ENCODE results near the gene OXGR1.
"Not testable (repeated sequence)": the region's sequence is repeated elsewhere in the genome, so short reads cannot be mapped to it uniquely, and the experiment has no call there.

The OXGR1 gene

DNA sequence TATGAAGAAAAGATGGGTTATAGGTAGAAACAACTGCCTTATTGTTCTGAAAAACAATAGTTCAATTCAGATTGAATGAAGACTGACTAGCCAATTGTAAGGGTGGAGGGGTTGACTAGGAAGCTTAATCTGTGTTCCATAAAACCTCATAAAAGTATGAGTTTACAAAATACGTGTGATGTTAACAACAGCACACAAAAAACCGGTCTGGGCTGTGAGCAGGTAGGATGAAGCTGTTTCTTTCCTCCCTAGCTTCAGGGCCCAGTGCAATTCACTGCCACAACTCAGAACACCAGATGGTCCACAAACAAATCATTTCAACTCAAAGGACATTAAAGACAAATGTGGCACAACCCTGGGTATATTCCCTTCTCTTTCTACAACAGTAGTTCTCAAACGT lies 3.2 kb downstream of the OXGR1 start:
- H3K27ac ChIP-seq (ENCODE audit: low read length) = no peak overlapping the region
- H3K36me3 ChIP-seq (ENCODE audit: control insufficient read depth in 1 of 2, insufficient read depth in 2 of 2, low read length in 2 of 2) = no peaks in the 10 kb centered on the region

DNA sequence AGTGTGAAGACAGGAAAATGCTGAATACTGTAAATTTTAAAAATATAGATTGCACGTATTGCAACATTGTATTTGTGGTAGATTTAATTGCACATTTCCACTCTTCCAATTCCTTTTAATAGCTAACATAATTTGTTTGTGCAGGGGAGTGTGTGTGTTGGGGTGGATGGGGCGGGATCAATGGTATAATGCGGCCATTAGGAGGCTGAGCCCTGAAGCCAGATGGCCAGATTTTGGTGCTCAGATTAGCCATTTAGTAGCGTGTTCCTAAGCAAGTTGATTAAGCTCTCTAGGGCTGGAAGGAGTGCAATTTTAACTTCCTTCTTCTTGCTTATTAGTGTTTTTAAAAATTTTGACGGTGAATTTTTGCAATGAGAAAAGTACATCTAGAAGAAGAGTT lies 5.8 kb downstream of the OXGR1 start:
- Histone ChIP-seq H3K27me3 (ENCODE audit: low read depth, low read length) (no peaks in the 10 kb centered on the region), H3K4me1 (ENCODE audit: control insufficient read depth in 1 of 2, insufficient read depth in 2 of 2, low read length in 2 of 2) (peaks cover 0 to 3% of the 10 kb centered on the region in 2 donors), H3K4me3 (ENCODE audit: low read depth in 1 of 2, low read length in 2 of 2) (no peak overlapping the region), H3K27ac (ENCODE audit: low read length) (no peak overlapping the region), H3K9me3 (ENCODE audit: control insufficient read depth in 1 of 2, low read length in 2 of 2) (no peaks in the 10 kb centered on the region), H3K36me3 (ENCODE audit: control insufficient read depth in 1 of 2, insufficient read depth in 2 of 2, low read length in 2 of 2) (no peaks in the 10 kb centered on the region)

More for the DNA sequence above, 3.2 kb downstream of the OXGR1 start:
- no peaks in the 10 kb centered on the region for H3K9me3 ChIP-seq (ENCODE audit: control insufficient read depth in 1 of 2, low read length in 2 of 2)
- H3K4me3 ChIP-seq (ENCODE audit: low read depth in 1 of 2, low read length in 2 of 2) = no peak overlapping the region
- no peaks in the 10 kb centered on the region for H3K4me1 ChIP-seq (ENCODE audit: control insufficient read depth in 1 of 2, insufficient read depth in 2 of 2, low read length in 2 of 2)
- H3K27me3 ChIP-seq (ENCODE audit: low read depth, low read length) = peaks cover 5% of the 10 kb centered on the region

DNA sequence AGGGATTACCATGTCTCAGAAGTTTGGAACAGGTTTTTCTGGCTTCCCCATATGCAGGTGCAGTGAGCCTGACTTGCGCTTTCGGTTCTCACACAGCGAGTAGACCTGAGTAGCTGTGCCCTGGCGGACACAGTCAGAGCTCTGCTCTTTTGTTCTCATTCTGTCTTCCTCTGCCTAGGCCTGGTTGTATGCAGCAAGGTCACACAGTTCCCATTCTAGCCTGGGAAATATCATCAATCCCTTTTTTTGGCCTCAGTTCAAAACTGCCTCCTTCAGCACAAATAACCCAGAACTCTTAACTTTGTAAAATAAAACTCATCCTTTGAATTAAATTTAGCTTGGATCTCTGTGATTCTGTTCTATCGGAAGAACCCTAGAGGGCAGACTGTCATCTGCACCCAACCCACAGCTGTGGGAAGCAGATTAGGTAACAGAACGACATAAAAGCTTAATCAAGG lies 10.2 kb downstream of the OXGR1 start:
- H3K4me3 ChIP-seq (ENCODE audit: low read depth in 1 of 2, low read length in 2 of 2) = peak overlapping the region in 1 of 2 donors; percentile 19
- H3K27ac ChIP-seq (ENCODE audit: low read length) = peak overlapping the region; percentile 2
- no peaks in the 10 kb centered on the region for H3K27me3 ChIP-seq (ENCODE audit: low read depth, low read length)
- H3K9me3 ChIP-seq (ENCODE audit: control insufficient read depth in 1 of 2, low read length in 2 of 2) = no peaks in the 10 kb centered on the region
- peaks cover 0 to 5% of the 10 kb centered on the region in 2 donors for H3K4me1 ChIP-seq (ENCODE audit: control insufficient read depth in 1 of 2, insufficient read depth in 2 of 2, low read length in 2 of 2)
- H3K36me3 ChIP-seq (ENCODE audit: control insufficient read depth in 1 of 2, insufficient read depth in 2 of 2, low read length in 2 of 2) = no peaks in the 10 kb centered on the region

DNA sequence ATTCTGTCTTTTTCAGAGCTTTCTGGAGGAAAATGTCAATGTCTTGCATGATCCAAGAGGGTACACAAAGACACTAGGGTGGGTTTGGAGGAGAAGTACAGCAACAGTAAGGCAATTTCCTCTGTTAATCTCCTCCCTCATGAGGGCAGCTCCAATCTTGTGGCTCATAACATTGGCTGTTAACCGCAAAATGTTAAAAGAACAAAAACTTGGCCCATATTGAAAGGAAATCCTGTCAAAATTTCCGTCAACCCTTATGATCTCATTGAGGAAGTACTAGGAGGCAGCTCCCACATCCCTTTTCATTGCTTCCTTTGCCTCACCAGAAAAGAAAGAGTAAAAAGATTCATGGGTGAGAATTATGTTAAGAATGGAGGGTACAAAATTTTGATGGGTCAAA lies 11.6 kb downstream of the OXGR1 start:
- H3K36me3 ChIP-seq (ENCODE audit: control insufficient read depth in 1 of 2, insufficient read depth in 2 of 2, low read length in 2 of 2) = no peaks in the 10 kb centered on the region
- H3K4me3 ChIP-seq (ENCODE audit: low read depth in 1 of 2, low read length in 2 of 2) = no peak overlapping the region
- no peak overlapping the region for H3K27ac ChIP-seq (ENCODE audit: low read length)
- H3K4me1 ChIP-seq (ENCODE audit: control insufficient read depth in 1 of 2, insufficient read depth in 2 of 2, low read length in 2 of 2) = peaks cover 0 to 5% of the 10 kb centered on the region in 2 donors
- H3K9me3 ChIP-seq (ENCODE audit: control insufficient read depth in 1 of 2, low read length in 2 of 2) = no peaks in the 10 kb centered on the region
- no peaks in the 10 kb centered on the region for H3K27me3 ChIP-seq (ENCODE audit: low read depth, low read length)

DNA sequence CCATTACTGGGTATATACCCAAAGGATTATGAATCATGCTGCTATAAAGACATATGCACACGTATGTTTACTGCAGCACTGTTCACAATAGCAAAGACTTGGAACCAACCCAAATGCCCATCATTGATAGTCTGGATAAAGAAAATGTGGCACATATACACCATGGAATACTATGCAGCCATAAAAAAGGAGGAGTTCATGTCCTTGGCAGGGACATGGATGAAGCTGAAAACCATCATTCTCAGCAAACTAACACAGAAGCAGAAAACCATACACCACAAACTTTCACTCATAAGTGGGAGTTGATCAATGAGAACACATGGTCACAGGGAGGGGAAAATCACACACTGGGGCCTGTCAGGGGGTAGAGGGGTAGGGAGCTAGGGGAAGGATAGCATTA lies 14.4 kb downstream of the OXGR1 start:
- not testable (repeated sequence) for H3K4me3 ChIP-seq (ENCODE audit: low read depth in 1 of 2, low read length in 2 of 2); H3K9me3 ChIP-seq (ENCODE audit: control insufficient read depth in 1 of 2, low read length in 2 of 2); H3K4me1 ChIP-seq (ENCODE audit: control insufficient read depth in 1 of 2, insufficient read depth in 2 of 2, low read length in 2 of 2); H3K36me3 ChIP-seq (ENCODE audit: control insufficient read depth in 1 of 2, insufficient read depth in 2 of 2, low read length in 2 of 2); H3K27ac ChIP-seq (ENCODE audit: low read length); H3K27me3 ChIP-seq (ENCODE audit: low read depth, low read length)

DNA sequence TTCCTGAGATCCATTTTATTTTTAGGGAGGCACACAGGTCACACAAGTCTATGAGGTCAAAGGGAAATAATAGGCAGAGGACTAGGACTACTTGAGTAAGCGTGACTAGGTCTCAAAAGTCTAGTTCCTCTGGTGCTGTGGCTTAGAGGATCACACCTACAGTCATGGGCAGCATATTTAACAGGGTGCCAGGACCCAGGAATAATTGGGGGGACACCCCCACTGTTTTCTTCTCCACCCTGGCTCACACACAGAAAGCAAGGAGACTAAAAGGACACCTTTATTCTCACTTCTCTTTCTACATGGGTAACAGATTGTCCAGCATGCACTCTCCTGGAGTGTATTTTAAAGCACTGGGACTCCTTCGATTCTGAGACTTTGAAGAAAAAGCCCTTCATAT lies 26.2 kb downstream of the OXGR1 start:
- Histone ChIP-seq H3K36me3 (ENCODE audit: control insufficient read depth in 1 of 2, insufficient read depth in 2 of 2, low read length in 2 of 2) (no peaks in the 10 kb centered on the region), H3K27me3 (ENCODE audit: low read depth, low read length) (no peaks in the 10 kb centered on the region), H3K4me3 (ENCODE audit: low read depth in 1 of 2, low read length in 2 of 2) (peak overlapping the region in 1 of 2 donors; percentile 26), H3K4me1 (ENCODE audit: control insufficient read depth in 1 of 2, insufficient read depth in 2 of 2, low read length in 2 of 2) (no peaks in the 10 kb centered on the region), H3K27ac (ENCODE audit: low read length) (no peak overlapping the region), H3K9me3 (ENCODE audit: control insufficient read depth in 1 of 2, low read length in 2 of 2) (peaks cover 13 to 34% of the 10 kb centered on the region in 2 donors)

DNA sequence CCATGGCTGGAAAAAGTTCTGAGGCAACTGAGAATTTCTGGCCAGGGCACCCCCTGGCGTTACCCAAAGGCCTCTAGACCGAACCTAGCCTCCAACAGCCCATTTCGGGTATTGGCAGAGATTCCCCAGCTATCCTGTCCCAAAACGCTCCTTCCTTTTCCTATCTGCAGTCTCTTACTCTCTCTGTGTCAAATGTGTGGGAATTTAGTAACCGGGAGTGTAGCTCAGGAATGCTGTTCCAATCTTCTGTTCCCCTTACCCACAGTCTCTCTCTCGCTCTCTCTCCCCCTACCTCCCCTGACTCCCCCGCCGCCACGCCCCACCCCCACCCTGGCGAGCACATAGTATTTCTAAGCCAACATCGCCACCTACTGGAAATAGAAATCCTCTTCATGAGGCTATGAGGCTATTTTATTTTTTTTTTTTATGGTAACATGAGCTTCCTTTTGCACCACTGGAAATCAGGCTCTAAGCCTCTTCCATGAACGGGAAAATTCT lies 27.0 kb downstream of the OXGR1 start:
- Histone ChIP-seq H3K27ac (ENCODE audit: low read length) (no peak overlapping the region), H3K36me3 (ENCODE audit: control insufficient read depth in 1 of 2, insufficient read depth in 2 of 2, low read length in 2 of 2) (no peaks in the 10 kb centered on the region), H3K9me3 (ENCODE audit: control insufficient read depth in 1 of 2, low read length in 2 of 2) (peaks cover 13 to 34% of the 10 kb centered on the region in 2 donors), H3K4me3 (ENCODE audit: low read depth in 1 of 2, low read length in 2 of 2) (peak overlapping the region in 1 of 2 donors; percentile 26), H3K4me1 (ENCODE audit: control insufficient read depth in 1 of 2, insufficient read depth in 2 of 2, low read length in 2 of 2) (no peaks in the 10 kb centered on the region), H3K27me3 (ENCODE audit: low read depth, low read length) (no peaks in the 10 kb centered on the region)

DNA sequence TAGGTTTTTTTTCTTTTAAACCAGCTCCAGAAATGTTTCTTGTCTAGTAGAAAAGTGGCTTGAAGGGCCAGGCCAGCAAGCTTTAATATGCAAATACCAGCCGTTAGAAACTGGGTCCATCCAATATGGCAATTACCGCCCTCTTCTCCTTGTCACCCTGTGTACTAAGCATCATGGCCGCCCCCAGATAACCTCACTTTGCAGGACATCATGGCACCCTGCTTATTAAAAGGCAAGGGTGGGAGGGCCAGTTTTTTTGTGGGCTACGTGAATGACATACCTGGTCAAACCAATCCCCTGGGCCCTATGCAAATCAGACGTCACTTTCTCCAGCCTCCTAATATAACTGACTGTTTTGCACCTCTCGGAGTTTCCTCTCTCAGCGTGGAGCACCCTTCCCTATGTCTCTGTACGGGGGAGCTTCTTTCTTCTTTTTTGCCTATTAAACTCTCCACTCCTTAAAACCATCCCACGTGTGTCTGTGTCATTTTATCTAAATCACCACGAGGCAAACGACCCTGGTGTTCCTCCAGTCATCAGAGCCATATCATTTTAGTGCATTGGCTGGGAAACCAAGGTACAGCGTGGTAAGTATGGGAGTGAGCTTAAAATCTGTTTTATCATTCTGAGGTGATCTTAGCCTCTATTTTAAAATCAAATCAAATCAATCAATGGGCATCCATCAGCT lies 27.7 kb downstream of the OXGR1 start:
- H3K9me3 ChIP-seq (ENCODE audit: control insufficient read depth in 1 of 2, low read length in 2 of 2) = peaks cover 13 to 34% of the 10 kb centered on the region in 2 donors
- H3K27ac ChIP-seq (ENCODE audit: low read length) = no peak overlapping the region
- no peaks in the 10 kb centered on the region for H3K27me3 ChIP-seq (ENCODE audit: low read depth, low read length)
- no peak overlapping the region for H3K4me3 ChIP-seq (ENCODE audit: low read depth in 1 of 2, low read length in 2 of 2)
- H3K4me1 ChIP-seq (ENCODE audit: control insufficient read depth in 1 of 2, insufficient read depth in 2 of 2, low read length in 2 of 2) = no peaks in the 10 kb centered on the region
- H3K36me3 ChIP-seq (ENCODE audit: control insufficient read depth in 1 of 2, insufficient read depth in 2 of 2, low read length in 2 of 2) = no peaks in the 10 kb centered on the region

DNA sequence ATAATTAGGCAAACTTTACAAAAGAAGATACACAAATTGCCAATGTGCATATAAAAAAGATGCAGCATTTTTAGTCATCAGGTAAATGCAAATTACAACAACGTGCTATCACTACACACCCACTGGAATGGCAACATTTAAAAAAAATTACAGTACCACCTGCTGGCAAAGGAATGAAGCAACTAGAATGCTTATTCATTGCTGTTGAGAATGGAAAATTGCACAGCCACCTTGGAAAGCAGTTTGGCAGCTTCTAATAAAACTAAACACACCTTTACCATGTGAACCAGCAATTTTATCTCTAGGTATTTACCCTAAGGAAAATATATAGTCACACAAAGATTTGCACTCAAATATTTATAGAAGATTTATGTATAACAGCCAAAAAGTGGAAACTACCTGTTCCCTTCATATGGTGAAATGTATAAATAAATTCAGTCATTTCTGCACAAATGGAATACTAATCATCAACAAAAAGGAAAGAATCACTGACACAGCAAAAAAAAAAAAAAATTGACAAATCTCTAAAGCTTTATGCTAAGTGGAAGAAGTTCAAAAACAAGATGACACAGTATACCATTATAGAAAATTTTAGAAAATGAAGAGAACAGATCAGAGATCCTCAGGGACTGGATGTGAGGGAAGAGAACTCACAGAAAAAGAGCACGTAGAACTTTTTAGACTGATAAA lies 30.3 kb downstream of the OXGR1 start:
- Histone ChIP-seq H3K27ac (ENCODE audit: low read length) (no peak overlapping the region), H3K27me3 (ENCODE audit: low read depth, low read length) (no peaks in the 10 kb centered on the region), H3K9me3 (ENCODE audit: control insufficient read depth in 1 of 2, low read length in 2 of 2) (peaks cover 13 to 25% of the 10 kb centered on the region in 2 donors), H3K4me1 (ENCODE audit: control insufficient read depth in 1 of 2, insufficient read depth in 2 of 2, low read length in 2 of 2) (no peaks in the 10 kb centered on the region), H3K4me3 (ENCODE audit: low read depth in 1 of 2, low read length in 2 of 2) (no peak overlapping the region), H3K36me3 (ENCODE audit: control insufficient read depth in 1 of 2, insufficient read depth in 2 of 2, low read length in 2 of 2) (no peaks in the 10 kb centered on the region)

DNA sequence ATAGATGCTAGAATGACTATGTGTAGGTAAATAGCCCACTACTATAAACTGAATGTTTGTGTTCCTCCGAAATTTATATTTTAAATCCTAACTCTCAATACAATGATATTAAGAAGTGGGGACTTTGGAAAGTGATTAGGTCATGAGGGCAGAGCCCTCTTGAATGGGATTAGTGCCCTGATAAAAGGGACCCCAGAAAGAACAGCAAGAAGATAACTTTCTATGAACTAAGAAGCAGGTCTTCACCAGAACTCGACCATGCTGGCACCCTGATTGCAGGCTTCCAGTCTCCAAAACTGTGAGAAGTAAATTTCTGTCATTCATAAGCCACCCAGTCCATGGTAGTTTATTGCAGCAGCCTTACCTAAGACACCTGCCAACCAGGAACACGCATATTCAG lies 33.9 kb downstream of the OXGR1 start:
- Histone ChIP-seq H3K36me3 (ENCODE audit: control insufficient read depth in 1 of 2, insufficient read depth in 2 of 2, low read length in 2 of 2) (no peaks in the 10 kb centered on the region), H3K4me1 (ENCODE audit: control insufficient read depth in 1 of 2, insufficient read depth in 2 of 2, low read length in 2 of 2) (no peaks in the 10 kb centered on the region), H3K27me3 (ENCODE audit: low read depth, low read length) (no peaks in the 10 kb centered on the region), H3K4me3 (ENCODE audit: low read depth in 1 of 2, low read length in 2 of 2) (no peak overlapping the region), H3K27ac (ENCODE audit: low read length) (no peak overlapping the region), H3K9me3 (ENCODE audit: control insufficient read depth in 1 of 2, low read length in 2 of 2) (peaks cover 0 to 2% of the 10 kb centered on the region in 2 donors)

DNA sequence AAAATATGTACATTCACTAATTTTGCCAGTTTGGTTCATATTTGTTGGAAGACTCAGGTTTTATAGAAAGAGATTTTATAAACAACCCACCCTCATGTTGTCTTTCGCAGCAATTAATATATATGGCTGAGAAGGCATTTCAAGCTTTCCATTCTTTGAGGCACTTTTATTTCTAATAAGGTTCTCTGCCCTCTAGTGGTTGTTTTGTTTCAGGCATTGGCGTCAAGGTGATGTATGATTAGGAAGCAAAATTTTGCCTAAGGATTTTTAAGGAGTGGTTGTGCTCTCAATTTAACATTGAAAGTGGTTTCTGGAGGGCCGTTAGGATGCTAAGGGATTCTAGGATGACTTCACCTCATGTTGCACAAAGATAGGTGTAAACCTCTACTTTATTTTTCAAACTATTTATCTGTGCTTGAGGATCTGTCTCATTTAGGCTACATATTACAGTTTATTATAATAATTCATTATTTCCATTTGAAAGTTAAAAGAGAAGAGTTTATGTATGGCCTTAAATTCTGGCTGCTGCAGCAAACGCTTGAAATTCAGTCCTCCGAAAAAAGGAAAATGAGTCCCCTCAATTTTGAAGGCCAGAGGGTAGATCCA lies 35.9 kb downstream of the OXGR1 start:
- Histone ChIP-seq H3K4me3 (ENCODE audit: low read depth in 1 of 2, low read length in 2 of 2) (no peak overlapping the region), H3K27me3 (ENCODE audit: low read depth, low read length) (no peaks in the 10 kb centered on the region), H3K27ac (ENCODE audit: low read length) (no peak overlapping the region), H3K36me3 (ENCODE audit: control insufficient read depth in 1 of 2, insufficient read depth in 2 of 2, low read length in 2 of 2) (no peaks in the 10 kb centered on the region), H3K4me1 (ENCODE audit: control insufficient read depth in 1 of 2, insufficient read depth in 2 of 2, low read length in 2 of 2) (no peaks in the 10 kb centered on the region), H3K9me3 (ENCODE audit: control insufficient read depth in 1 of 2, low read length in 2 of 2) (no peaks in the 10 kb centered on the region)

All from muscle layer of duodenum (tissue), 2 donors.